Measurements from ENCODE around the gene STAT5A. TPM values are rescaled to one million over a fixed set of nuclear protein-coding genes. Genes with fewer than 3 reads are reported as not detected.
A peak's percentile ranks its signal among the peaks of the same experiment; 100 is the strongest.

STAT5A gene
- total and polyA plus RNA-seq, 12 donors, result 12.0 to 169 (median 81.2) TPM

- intact Hi-C loops (cut with DNase I), result no loop called here
- peak in 6 of 7 donors; percentile 42 to 78 (median 63) for DNase-seq
- Histone ChIP-seq H3K36me3 (replicated peaks in 1 of 2) (no peaks in the 10 kb centered on the region), H3K27me3 (no peaks in the 10 kb centered on the region), H3K4me1 (replicated peaks in 1 of 2) (peaks cover 25 to 66% of the 10 kb centered on the region in 2 donors), H3K4me3 (no peak overlapping the region), H3K27ac (peak overlapping the region; percentile 1 to 86 (median 65)), H3K9me3 (replicated peaks in 1 of 3) (no peaks in the 10 kb centered on the region)
- WGBS, 4 donors, result 44 to 51% (median 49%) methylated on average over 6 of the region's 6 CpGs
- no peak for TF ChIP-seq CTCF (IDR thresholded peaks at IDR 0.05)
- TF ChIP-seq POLR2A (IDR thresholded peaks at IDR 0.05), result peak in 1 of 2 donors; percentile 46
Observed at GRCh38 chr17:42270596-42270995, 17.7 kb upstream of the STAT5A start.

- Histone ChIP-seq H3K36me3 (replicated peaks in 1 of 2) (no peaks in the 10 kb centered on the region), H3K4me3 (no peak overlapping the region), H3K4me1 (replicated peaks in 1 of 2) (peaks cover 25 to 66% of the 10 kb centered on the region in 2 donors), H3K27ac (peak overlapping the region; percentile 1 to 86 (median 65)), H3K9me3 (replicated peaks in 1 of 3) (no peaks in the 10 kb centered on the region), H3K27me3 (no peaks in the 10 kb centered on the region)
- no peak for DNase-seq
- TF ChIP-seq CTCF (IDR thresholded peaks at IDR 0.05) (no peak), POLR2A (IDR thresholded peaks at IDR 0.05) (no peak)
- WGBS, 4 donors, result 74 to 82% (median 78%) methylated on average over 3 of the region's 3 CpGs
- intact Hi-C loops (cut with DNase I), result no loop called here
Observed at GRCh38 chr17:42271006-42271778, 17.1 kb upstream of the STAT5A start.

- intact Hi-C loops (cut with DNase I), result no loop called here
- no peak for DNase-seq
- Histone ChIP-seq H3K27ac (peak overlapping the region in 4 of 5 donors; percentile 15 to 80 (median 58)), H3K36me3 (replicated peaks in 1 of 2) (no peaks in the 10 kb centered on the region), H3K4me1 (replicated peaks in 1 of 2) (peaks cover 25 to 64% of the 10 kb centered on the region in 2 donors), H3K27me3 (no peaks in the 10 kb centered on the region), H3K9me3 (replicated peaks in 1 of 3) (no peaks in the 10 kb centered on the region), H3K4me3 (no peak overlapping the region)
- no peak for TF ChIP-seq POLR2A (IDR thresholded peaks at IDR 0.05)
- TF ChIP-seq CTCF (IDR thresholded peaks at IDR 0.05), result no peak
Observed at GRCh38 chr17:42271779-42272035, 16.6 kb upstream of the STAT5A start.

- H3K4me1 ChIP-seq (replicated peaks in 1 of 2), result peaks cover 25 to 64% of the 10 kb centered on the region in 2 donors
- H3K4me3 ChIP-seq, result no peak overlapping the region
- H3K9me3 ChIP-seq (replicated peaks in 1 of 3), result no peaks in the 10 kb centered on the region
- no peak for DNase-seq
- TF ChIP-seq POLR2A (IDR thresholded peaks at IDR 0.05) (no peak), CTCF (IDR thresholded peaks at IDR 0.05) (no peak)
- 74 to 81% (median 78%) methylated on average over 7 of the region's 7 CpGs for WGBS, 4 donors
- peak overlapping the region in 4 of 5 donors; percentile 15 to 65 (median 52) for H3K27ac ChIP-seq
- intact Hi-C loops (cut with DNase I), result no loop called here
- H3K27me3 ChIP-seq, result no peaks in the 10 kb centered on the region
- H3K36me3 ChIP-seq (replicated peaks in 1 of 2), result no peaks in the 10 kb centered on the region
Observed at GRCh38 chr17:42272162-42272907, 16.0 kb upstream of the STAT5A start.
